Astrocyte (in vitro differentiated cells and primary cell): ENCODE measurements around the gene XCL1. TPM values are rescaled to one million over a fixed set of nuclear protein-coding genes. Genes with fewer than 3 reads are reported as not detected.

Source experiments
- DNase-seq: peaks from one replicate; pipeline ENCODE4 v3.0.0-alpha.2; 2010; ENCODE audit warnings: low read depth
- FAIRE-seq: peaks from 2 replicates; lab custom pipeline; 2011; peaks lifted over from hg19 to GRCh38; lab: Jason Lieb, UNC
- H2AFZ ChIP-seq: 2 replicates; pipeline ENCODE4 v1.6.0; 2012; ENCODE audit warnings: low read depth, low read length, inconsistent platforms
- H3K27ac ChIP-seq: 2 replicates; pipeline ENCODE4 v1.5.1; 2011; ENCODE audit warnings: low read depth, low read length, inconsistent platforms
- H3K27me3 ChIP-seq: 2 replicates; pipeline ENCODE4 v1.6.0; 2011; ENCODE audit warnings: low read length, inconsistent platforms; ENCODE audit not compliant: insufficient read depth
- H3K36me3 ChIP-seq: 2 replicates; pipeline ENCODE4 v1.5.1; 2011; ENCODE audit warnings: low read length, inconsistent platforms; ENCODE audit not compliant: insufficient read depth
- H3K4me1 ChIP-seq: 2 replicates; pipeline ENCODE4 v1.5.1; 2011; ENCODE audit warnings: low read length, inconsistent platforms; ENCODE audit not compliant: insufficient read depth
- H3K4me2 ChIP-seq: 2 replicates; pipeline ENCODE4 v1.6.0; 2012; ENCODE audit warnings: low read length, inconsistent platforms
- H3K4me3 ChIP-seq: 2 replicates; pipeline ENCODE4 v1.5.1; 2011; ENCODE audit warnings: low read depth, mild to moderate bottlenecking, low read length, inconsistent platforms; ENCODE audit not compliant: insufficient read depth
- H3K79me2 ChIP-seq: 2 replicates; pipeline ENCODE4 v1.6.0; 2012; ENCODE audit warnings: mild to moderate bottlenecking, low read length, inconsistent platforms; ENCODE audit not compliant: insufficient read depth
- H3K9ac ChIP-seq: 2 replicates; pipeline ENCODE4 v1.6.0; 2012; ENCODE audit warnings: mild to moderate bottlenecking, low read length, inconsistent platforms
- H3K9me3 ChIP-seq: 2 replicates; pipeline ENCODE4 v1.5.1; 2012; ENCODE audit warnings: low read depth, mild to moderate bottlenecking, low read length, inconsistent platforms; ENCODE audit not compliant: insufficient read depth
- H4K20me1 ChIP-seq: 2 replicates; pipeline ENCODE4 v1.6.0; 2012; ENCODE audit warnings: low read length, inconsistent platforms; ENCODE audit not compliant: insufficient read depth
- H3K27ac Mint-ChIP-seq: one replicate; pipeline ENCODE4 v1.8.0; 2021; ENCODE audit warnings: mild to moderate bottlenecking, mixed read lengths; ENCODE audit not compliant: unreplicated experiment
- H3K27me3 Mint-ChIP-seq: one replicate; pipeline ENCODE4 v1.8.0; 2021; ENCODE audit warnings: low read depth, mixed read lengths; ENCODE audit not compliant: unreplicated experiment
- H3K36me3 Mint-ChIP-seq: one replicate; pipeline ENCODE4 v1.8.0; 2021; ENCODE audit warnings: low read depth, mixed read lengths; ENCODE audit not compliant: unreplicated experiment
- H3K4me1 Mint-ChIP-seq: one replicate; pipeline ENCODE4 v1.8.0; 2021; ENCODE audit warnings: low read depth, mixed read lengths; ENCODE audit not compliant: unreplicated experiment
- H3K4me3 Mint-ChIP-seq: one replicate; pipeline ENCODE4 v1.8.0; 2021; ENCODE audit warnings: mild to moderate bottlenecking, moderate library complexity, mixed read lengths; ENCODE audit not compliant: unreplicated experiment
- H3K9me3 Mint-ChIP-seq: one replicate; pipeline ENCODE4 v1.8.0; 2021; ENCODE audit warnings: mild to moderate bottlenecking, mixed read lengths; ENCODE audit not compliant: unreplicated experiment
- EZH2 ChIP-seq: IDR thresholded peaks from 2 replicates; pipeline ENCODE4 v1.6.1; 2012; ENCODE audit warnings: mild to moderate bottlenecking, low read length, inconsistent platforms; ENCODE audit not compliant: insufficient read depth
- total RNA-seq: library from RNA; stranded (reverse); gene quantifications from 2 replicates; pipeline ENCODE4 v1.2.1, GENCODE V29; 2021
- TF ChIP-seq, protein P1 (sequence below): IDR thresholded peaks from 2 replicates; pipeline ENCODE4 v1.5.1; 2011; ENCODE audit warnings: low read depth, mild to moderate bottlenecking, inconsistent platforms, low read length, moderate library complexity; ENCODE audit not compliant: insufficient read depth

XCL1 gene
- total RNA-seq, 1 donor from 2014 or later = not detected

DNA sequence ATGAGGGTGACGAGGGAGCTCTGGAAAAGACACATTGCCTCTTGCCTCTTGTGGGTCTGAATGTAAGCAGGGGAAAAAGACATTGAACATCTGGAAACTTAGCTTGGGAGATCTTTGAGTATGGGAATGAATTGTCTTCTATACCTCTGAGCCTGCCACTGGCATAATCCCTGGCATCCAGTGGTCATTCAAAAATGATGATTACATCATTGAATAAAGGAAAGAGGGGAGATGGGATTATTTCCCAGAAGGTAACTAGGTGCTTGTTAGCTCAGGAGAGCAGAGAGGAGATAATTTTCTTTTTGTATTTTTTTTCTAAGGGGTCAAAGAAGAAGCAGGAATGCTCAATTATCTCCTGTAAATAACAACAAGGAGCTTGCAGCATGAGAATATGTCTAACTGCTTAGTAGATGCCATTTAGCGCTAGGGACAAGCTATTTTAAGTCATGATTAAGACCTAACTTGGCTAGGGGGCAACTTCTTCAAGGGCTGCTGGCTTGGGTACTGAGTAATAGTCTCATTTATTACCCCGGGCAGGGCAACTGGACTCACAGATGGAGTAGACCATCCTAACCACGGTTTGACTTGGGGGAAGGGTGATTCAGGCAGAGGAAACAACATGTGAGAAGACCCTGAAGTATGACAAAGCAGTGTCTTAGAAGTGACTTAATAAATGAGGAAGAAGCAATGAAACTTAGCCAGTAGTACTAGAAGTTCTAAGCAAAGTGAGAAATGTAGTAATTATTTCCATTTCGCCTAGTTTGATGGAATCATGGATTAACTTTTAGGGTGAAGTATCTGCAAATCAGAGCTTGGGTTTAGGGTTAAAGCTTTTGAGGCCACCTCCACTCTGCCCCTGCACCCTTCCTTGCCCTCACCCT, 21.6 kb upstream of the XCL1 start:
- Mint-ChIP-seq H3K36me3 (no peaks in the 10 kb centered on the region), H3K4me1 (peaks cover 13% of the 10 kb centered on the region), H3K27me3 (peaks cover 2% of the 10 kb centered on the region), H3K4me3 (no peak overlapping the region), H3K9me3 (no peaks in the 10 kb centered on the region), H3K27ac (no peak overlapping the region)
- no peaks in the 10 kb centered on the region for H3K27me3 ChIP-seq
- no peaks in the 10 kb centered on the region for H4K20me1 ChIP-seq
- H3K9ac ChIP-seq = no peak overlapping the region
- no peak overlapping the region for H3K4me3 ChIP-seq
- TF ChIP-seq EZH2 = no peak
- TF ChIP-seq, protein P1, sequence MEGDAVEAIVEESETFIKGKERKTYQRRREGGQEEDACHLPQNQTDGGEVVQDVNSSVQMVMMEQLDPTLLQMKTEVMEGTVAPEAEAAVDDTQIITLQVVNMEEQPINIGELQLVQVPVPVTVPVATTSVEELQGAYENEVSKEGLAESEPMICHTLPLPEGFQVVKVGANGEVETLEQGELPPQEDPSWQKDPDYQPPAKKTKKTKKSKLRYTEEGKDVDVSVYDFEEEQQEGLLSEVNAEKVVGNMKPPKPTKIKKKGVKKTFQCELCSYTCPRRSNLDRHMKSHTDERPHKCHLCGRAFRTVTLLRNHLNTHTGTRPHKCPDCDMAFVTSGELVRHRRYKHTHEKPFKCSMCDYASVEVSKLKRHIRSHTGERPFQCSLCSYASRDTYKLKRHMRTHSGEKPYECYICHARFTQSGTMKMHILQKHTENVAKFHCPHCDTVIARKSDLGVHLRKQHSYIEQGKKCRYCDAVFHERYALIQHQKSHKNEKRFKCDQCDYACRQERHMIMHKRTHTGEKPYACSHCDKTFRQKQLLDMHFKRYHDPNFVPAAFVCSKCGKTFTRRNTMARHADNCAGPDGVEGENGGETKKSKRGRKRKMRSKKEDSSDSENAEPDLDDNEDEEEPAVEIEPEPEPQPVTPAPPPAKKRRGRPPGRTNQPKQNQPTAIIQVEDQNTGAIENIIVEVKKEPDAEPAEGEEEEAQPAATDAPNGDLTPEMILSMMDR = no peak
- H3K36me3 ChIP-seq = no peaks in the 10 kb centered on the region
- DNase-seq = no peak
- H3K27ac ChIP-seq = no peak overlapping the region
- no peaks in the 10 kb centered on the region for H3K9me3 ChIP-seq
- no peak overlapping the region for H2AFZ ChIP-seq
- no peaks in the 10 kb centered on the region for H3K4me1 ChIP-seq
- no peaks in the 10 kb centered on the region for H3K79me2 ChIP-seq
- no peak for FAIRE-seq
- no peak overlapping the region for H3K4me2 ChIP-seq

GRCh38 chr1:168555508-168556046, 20.8 kb upstream of the XCL1 start:
- TF ChIP-seq EZH2 = no peak
- TF ChIP-seq, protein P1 = no peak
- Histone ChIP-seq H3K36me3 (no peaks in the 10 kb centered on the region), H3K27me3 (no peaks in the 10 kb centered on the region), H3K9ac (no peak overlapping the region), H2AFZ (no peak overlapping the region), H3K4me1 (no peaks in the 10 kb centered on the region), H4K20me1 (no peaks in the 10 kb centered on the region), H3K4me2 (no peak overlapping the region), H3K79me2 (no peaks in the 10 kb centered on the region), H3K9me3 (no peaks in the 10 kb centered on the region), H3K4me3 (no peak overlapping the region), H3K27ac (no peak overlapping the region)
- no peak overlapping the region for H3K4me3 Mint-ChIP-seq
- no peaks in the 10 kb centered on the region for H3K36me3 Mint-ChIP-seq
- peaks cover 13% of the 10 kb centered on the region for H3K4me1 Mint-ChIP-seq
- no peaks in the 10 kb centered on the region for H3K9me3 Mint-ChIP-seq
- FAIRE-seq = no peak
- no peak overlapping the region for H3K27ac Mint-ChIP-seq
- H3K27me3 Mint-ChIP-seq = peaks cover 5% of the 10 kb centered on the region
- DNase-seq = no peak

- no peak for TF ChIP-seq EZH2
- TF ChIP-seq, protein P1 = no peak
- H3K9ac ChIP-seq = no peak overlapping the region
- DNase-seq = no peak
- Mint-ChIP-seq H3K36me3 (no peaks in the 10 kb centered on the region), H3K4me1 (peaks cover 10% of the 10 kb centered on the region), H3K9me3 (no peaks in the 10 kb centered on the region), H3K4me3 (no peak overlapping the region), H3K27ac (no peak overlapping the region), H3K27me3 (peaks cover 7% of the 10 kb centered on the region)
- H3K4me2 ChIP-seq = no peak overlapping the region
- no peaks in the 10 kb centered on the region for H4K20me1 ChIP-seq
- H2AFZ ChIP-seq = no peak overlapping the region
- H3K4me3 ChIP-seq = no peak overlapping the region
- no peaks in the 10 kb centered on the region for H3K4me1 ChIP-seq
- no peaks in the 10 kb centered on the region for H3K79me2 ChIP-seq
- FAIRE-seq = no peak
- no peaks in the 10 kb centered on the region for H3K9me3 ChIP-seq
- H3K36me3 ChIP-seq = no peaks in the 10 kb centered on the region
- no peaks in the 10 kb centered on the region for H3K27me3 ChIP-seq
- no peak overlapping the region for H3K27ac ChIP-seq
Observed at GRCh38 chr1:168556647-168557046, 19.8 kb upstream of the XCL1 start.
